ENCODE measurements around the gene CDC45. TPM values are rescaled to one million over a fixed set of nuclear protein-coding genes. Genes with fewer than 3 reads are reported as not detected.

CDC45 gene
- total RNA-seq, 1 donor from 2014 or later = 31.2 TPM

- no peak overlapping the region for H3K4me3 ChIP-seq (ENCODE audit: low read depth, low read length)
- no peak for TF ChIP-seq CTCF (conservative IDR thresholded peaks at IDR 0.05; ENCODE audit: low read depth, low read length)
- DNase-seq (ENCODE audit: low read depth) = no peak
These were observed 69.7 kb downstream of the CDC45 start for GRCh38 chr22:19549428-19549827.

GRCh38 chr22:19550382-19550781 is 70.7 kb downstream of the CDC45 start:
- no peak for DNase-seq (ENCODE audit: low read depth)
- no peak overlapping the region for H3K4me3 ChIP-seq (ENCODE audit: low read depth, low read length)
- no peak for TF ChIP-seq CTCF (conservative IDR thresholded peaks at IDR 0.05; ENCODE audit: low read depth, low read length)

- H3K4me3 ChIP-seq (ENCODE audit: low read depth, low read length) = no peak overlapping the region
- no peak for DNase-seq (ENCODE audit: low read depth)
- TF ChIP-seq CTCF (conservative IDR thresholded peaks at IDR 0.05; ENCODE audit: low read depth, low read length) = no peak
These were observed 73.5 kb downstream of the CDC45 start for GRCh38 chr22:19553201-19553600.

- DNase-seq (ENCODE audit: low read depth) = no peak
- no peak overlapping the region for H3K4me3 ChIP-seq (ENCODE audit: low read depth, low read length)
- TF ChIP-seq CTCF (conservative IDR thresholded peaks at IDR 0.05; ENCODE audit: low read depth, low read length) = peak; percentile 19
These were observed 75.2 kb downstream of the CDC45 start for GRCh38 chr22:19554834-19555404.

- DNase-seq (ENCODE audit: low read depth) = no peak
- no peak overlapping the region for H3K4me3 ChIP-seq (ENCODE audit: low read depth, low read length)
- TF ChIP-seq CTCF (conservative IDR thresholded peaks at IDR 0.05; ENCODE audit: low read depth, low read length) = no peak
These were observed 75.9 kb downstream of the CDC45 start for GRCh38 chr22:19555651-19556050.

- DNase-seq (ENCODE audit: low read depth) = no peak
- no peak for TF ChIP-seq CTCF (conservative IDR thresholded peaks at IDR 0.05; ENCODE audit: low read depth, low read length)
- H3K4me3 ChIP-seq (ENCODE audit: low read depth, low read length) = no peak overlapping the region
These were observed 77.3 kb downstream of the CDC45 start for GRCh38 chr22:19556963-19557545.

- no peak for DNase-seq (ENCODE audit: low read depth)
- no peak for TF ChIP-seq CTCF (conservative IDR thresholded peaks at IDR 0.05; ENCODE audit: low read depth, low read length)
- H3K4me3 ChIP-seq (ENCODE audit: low read depth, low read length) = no peak overlapping the region
These were observed 79.6 kb downstream of the CDC45 start for GRCh38 chr22:19559324-19559811.

Data from epithelial cell of proximal tubule (primary cell).